Measurements from ENCODE around the gene SCNM1. TPM values are rescaled to one million over a fixed set of nuclear protein-coding genes. Genes with fewer than 3 reads are reported as not detected.

The SCNM1 gene
- total RNA-seq, 6 experiments from 2014 or later, result 7.5 to 13.2 (median 8.5) TPM

GRCh38 chr1:151211972-151212705, 46.2 kb downstream of the SCNM1 start:
- Histone ChIP-seq H3K4me3 (no peak overlapping the region), H3K27me3 (no peaks in the 10 kb centered on the region), H3K36me3 (peaks cover 0 to 23% (median 4%) of the 10 kb centered on the region in 4 donors), H3K27ac (no peak overlapping the region), H3K9me3 (no peaks in the 10 kb centered on the region), H3K4me1 (peaks cover 0 to 2% (median 0%) of the 10 kb centered on the region in 4 donors)
- DNase-seq (no peak), ATAC-seq (no peak)
- intact Hi-C loops (cut with DNase I), result no loop called here
- no peak for TF ChIP-seq POLR2A (IDR thresholded peaks at IDR 0.05)
- no peak for TF ChIP-seq CTCF (IDR thresholded peaks at IDR 0.05)
- 84% methylated on average over 14 of the region's 15 CpGs for WGBS (ENCODE audit: insufficient coverage, low coverage, low lambda C conversion rate, missing lambda C conversion rate)

GRCh38 chr1:151213560-151213959, 47.6 kb downstream of the SCNM1 start:
- Histone ChIP-seq H3K27ac (no peak overlapping the region), H3K4me3 (no peak overlapping the region), H3K36me3 (peaks cover 0 to 13% (median 0%) of the 10 kb centered on the region in 4 donors), H3K27me3 (no peaks in the 10 kb centered on the region), H3K4me1 (peaks cover 0 to 2% (median 0%) of the 10 kb centered on the region in 4 donors), H3K9me3 (no peaks in the 10 kb centered on the region)
- TF ChIP-seq POLR2A (IDR thresholded peaks at IDR 0.05), result no peak
- no peak for TF ChIP-seq CTCF (IDR thresholded peaks at IDR 0.05)
- no peak for ATAC-seq
- intact Hi-C loops (cut with DNase I), result no loop called here
- 41% methylated on average over 2 of the region's 2 CpGs for WGBS (ENCODE audit: insufficient coverage, low coverage, low lambda C conversion rate, missing lambda C conversion rate)
- DNase-seq, result no peak

Other genes with a start within 250 kb of the SCNM1 start
- 10 to 100 TPM; 10.4 to 17.8 (median 12.9) TPM for gene SETDB1, start 239.8 kb upstream of the SCNM1 start, total RNA-seq
- gene CERS2, start 191.3 kb upstream of the SCNM1 start, total RNA-seq, result 100 to 1,000 TPM; 298 to 572 (median 459) TPM
- gene ANXA9, start 183.9 kb upstream of the SCNM1 start, total RNA-seq, result 10 to 100 TPM in 5 of 6 experiments, 1 to 10 TPM in 1; 9.9 to 18.5 (median 15.1) TPM
- 10 to 100 TPM; 10.1 to 19.7 (median 15.4) TPM for gene MINDY1, start 159.2 kb upstream of the SCNM1 start, total RNA-seq
- gene PRUNE1, start 157.7 kb upstream of the SCNM1 start, total RNA-seq, result 10 to 100 TPM in 4 of 6 experiments, 1 to 10 TPM in 2; 4.7 to 12.0 (median 10.1) TPM
- gene BNIPL, start 129.6 kb upstream of the SCNM1 start, total RNA-seq, result under 1 TPM in 5 of 6 experiments, not detected in 1; 0.12 to 0.76 (median 0.42) TPM
- gene C1orf56, start 118.4 kb upstream of the SCNM1 start, total RNA-seq, result 1 to 10 TPM; 2.4 to 5.7 (median 3.8) TPM
- 10 to 100 TPM; 15.9 to 37.5 (median 27.3) TPM for gene CDC42SE1, start 106.5 kb upstream of the SCNM1 start, total RNA-seq
- under 1 TPM; 0.24 to 0.56 (median 0.40) TPM for gene MLLT11, start 105.7 kb upstream of the SCNM1 start, total RNA-seq
- 1 to 10 TPM; 2.0 to 6.5 (median 5.0) TPM for gene GABPB2, start 95.4 kb upstream of the SCNM1 start, total RNA-seq
- gene SEMA6C, start 19.5 kb upstream of the SCNM1 start, total RNA-seq, result 1 to 10 TPM in 5 of 6 experiments, under 1 TPM in 1; 0.87 to 8.3 (median 4.1) TPM
- gene TNFAIP8L2, start 9.5 kb upstream of the SCNM1 start, total RNA-seq, result 1 to 10 TPM; 1.1 to 4.2 (median 2.2) TPM
- 1 to 10 TPM; 2.7 to 6.4 (median 4.5) TPM for gene LYSMD1, start 242 bp upstream of the SCNM1 start, total RNA-seq
- not detected for gene TMOD4, start 9.8 kb downstream of the SCNM1 start, total RNA-seq
- gene VPS72, start 24.1 kb downstream of the SCNM1 start, total RNA-seq, result 10 to 100 TPM; 10.0 to 19.2 (median 14.7) TPM
- gene PIP5K1A, start 32.4 kb downstream of the SCNM1 start, total RNA-seq, result 10 to 100 TPM; 13.9 to 22.1 (median 17.2) TPM
- gene PSMD4, start 88.6 kb downstream of the SCNM1 start, total RNA-seq, result 10 to 100 TPM; 72.2 to 95.6 (median 79.1) TPM
- 10 to 100 TPM in 3 of 6 experiments, 1 to 10 TPM in 3; 7.6 to 14.2 (median 10.1) TPM for gene ZNF687, start 116.2 kb downstream of the SCNM1 start, total RNA-seq
- 10 to 100 TPM; 20.0 to 24.7 (median 22.7) TPM for gene PI4KB, start 161.3 kb downstream of the SCNM1 start, total RNA-seq
- gene RFX5, start 181.1 kb downstream of the SCNM1 start, total RNA-seq, result 10 to 100 TPM in 5 of 6 experiments, 1 to 10 TPM in 1; 9.8 to 23.0 (median 16.8) TPM
- 100 to 1,000 TPM in 4 of 6 experiments, 10 to 100 TPM in 2; 83.4 to 423 (median 208) TPM for gene SELENBP1, start 206.6 kb downstream of the SCNM1 start, total RNA-seq
- 100 to 1,000 TPM; 125 to 174 (median 151) TPM for gene PSMB4, start 233.4 kb downstream of the SCNM1 start, total RNA-seq

Data from right lobe of liver (tissue), 6 donors.